ENCODE results near the gene PIM1. TPM values are rescaled to one million over a fixed set of nuclear protein-coding genes. Genes with fewer than 3 reads are reported as not detected.
"Not testable (repeated sequence)": the region's sequence is repeated elsewhere in the genome, so short reads cannot be mapped to it uniquely, and the experiment has no call there.

Gene PIM1
- polyA plus RNA-seq, 1 donor from 2014 or later, result 31.1 TPM

- Mint-ChIP-seq H3K4me1 (peaks cover 14 to 18% (median 15%) of the 10 kb centered on the region in 3 donors), H3K4me3 (no peak overlapping the region), H3K27ac (no peak overlapping the region)
Observed at GRCh38 chr6:37187321-37188022, 17.5 kb downstream of the PIM1 start.

GRCh38 chr6:37188962-37189510, 19.1 kb downstream of the PIM1 start:
- Mint-ChIP-seq H3K4me1 (peaks cover 6 to 10% (median 7%) of the 10 kb centered on the region in 3 donors), H3K27me3 (no peaks in the 10 kb centered on the region), H3K9me3 (no peaks in the 10 kb centered on the region), H3K27ac (no peak overlapping the region), H3K4me3 (no peak overlapping the region), H3K36me3 (no peaks in the 10 kb centered on the region)

More at GRCh38 chr6:37187321-37188022, 17.5 kb downstream of the PIM1 start:
- Mint-ChIP-seq H3K27me3 (no peaks in the 10 kb centered on the region), H3K9me3 (no peaks in the 10 kb centered on the region), H3K36me3 (no peaks in the 10 kb centered on the region)

GRCh38 chr6:37190159-37190535, 20.2 kb downstream of the PIM1 start:
- peak overlapping the region in 1 of 3 donors; percentile 59 for H3K27ac Mint-ChIP-seq
- peaks cover 4 to 10% (median 7%) of the 10 kb centered on the region in 3 donors for H3K4me1 Mint-ChIP-seq
- H3K9me3 Mint-ChIP-seq, result no peaks in the 10 kb centered on the region
- no peak overlapping the region for H3K4me3 Mint-ChIP-seq
- H3K36me3 Mint-ChIP-seq, result no peaks in the 10 kb centered on the region
- H3K27me3 Mint-ChIP-seq, result no peaks in the 10 kb centered on the region

DNA sequence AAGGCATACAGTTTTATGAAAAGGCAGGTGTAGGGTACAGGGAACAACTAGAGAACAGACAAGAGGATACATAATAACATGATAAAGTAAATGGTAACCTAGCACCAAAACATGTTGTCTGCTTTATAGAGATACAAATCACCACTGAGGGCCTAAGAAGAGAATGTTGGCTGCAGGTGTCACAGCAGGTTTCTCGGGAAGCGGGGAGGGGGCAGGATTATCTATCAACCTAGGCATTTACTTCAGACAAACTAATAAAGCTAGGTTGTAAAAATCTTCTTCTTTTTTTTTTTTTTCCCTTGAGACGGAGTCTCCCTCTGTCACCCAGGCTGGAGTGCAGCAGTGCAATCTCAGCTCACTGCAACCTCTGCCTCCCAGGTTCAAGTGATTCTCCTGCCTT, 22.7 kb downstream of the PIM1 start:
- Mint-ChIP-seq H3K36me3 (no peaks in the 10 kb centered on the region), H3K9me3 (no peaks in the 10 kb centered on the region)

DNA sequence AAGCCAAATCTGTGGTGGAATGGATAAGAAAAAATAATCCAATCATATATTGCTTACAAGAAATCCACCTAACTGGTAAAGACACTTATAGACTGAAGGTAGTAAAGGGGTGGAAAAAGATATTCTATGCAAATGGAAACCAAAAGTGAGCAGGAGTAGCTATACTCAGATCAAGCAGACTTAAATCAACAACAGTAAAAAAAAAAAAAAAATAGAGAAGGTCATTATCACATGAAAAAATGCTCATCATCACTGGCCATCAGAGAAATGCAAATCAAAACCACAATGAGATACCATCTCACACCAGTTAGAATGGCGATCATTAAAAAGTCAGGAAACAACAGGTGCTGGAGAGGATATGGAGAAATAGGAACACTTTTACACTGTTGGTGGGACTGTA, 24.9 kb downstream of the PIM1 start:
- H3K36me3 Mint-ChIP-seq, H3K27me3 Mint-ChIP-seq, H3K4me3 Mint-ChIP-seq, H3K9me3 Mint-ChIP-seq, H3K4me1 Mint-ChIP-seq, H3K27ac Mint-ChIP-seq: not testable (repeated sequence)

More for the DNA sequence above, 22.7 kb downstream of the PIM1 start:
- Mint-ChIP-seq H3K27ac (no peak overlapping the region), H3K4me3 (no peak overlapping the region), H3K4me1 (peaks cover 0 to 2% (median 2%) of the 10 kb centered on the region in 3 donors), H3K27me3 (no peaks in the 10 kb centered on the region)

- not testable (repeated sequence) for H3K27me3 Mint-ChIP-seq, H3K9me3 Mint-ChIP-seq, H3K27ac Mint-ChIP-seq, H3K36me3 Mint-ChIP-seq, H3K4me3 Mint-ChIP-seq, H3K4me1 Mint-ChIP-seq
Observed at GRCh38 chr6:37196451-37196850, 26.5 kb downstream of the PIM1 start.

- Mint-ChIP-seq H3K27me3 (no peaks in the 10 kb centered on the region), H3K27ac (no peak overlapping the region), H3K4me3 (no peak overlapping the region), H3K36me3 (no peaks in the 10 kb centered on the region), H3K4me1 (peaks cover 0 to 7% (median 2%) of the 10 kb centered on the region in 3 donors), H3K9me3 (no peaks in the 10 kb centered on the region)
Observed at GRCh38 chr6:37200085-37200484, 30.1 kb downstream of the PIM1 start.

- Mint-ChIP-seq H3K9me3 (no peaks in the 10 kb centered on the region), H3K4me1 (peaks cover 0 to 7% (median 2%) of the 10 kb centered on the region in 3 donors), H3K4me3 (no peak overlapping the region), H3K27me3 (no peaks in the 10 kb centered on the region), H3K36me3 (no peaks in the 10 kb centered on the region), H3K27ac (no peak overlapping the region)
Observed at GRCh38 chr6:37201726-37202125, 31.8 kb downstream of the PIM1 start.

DNA sequence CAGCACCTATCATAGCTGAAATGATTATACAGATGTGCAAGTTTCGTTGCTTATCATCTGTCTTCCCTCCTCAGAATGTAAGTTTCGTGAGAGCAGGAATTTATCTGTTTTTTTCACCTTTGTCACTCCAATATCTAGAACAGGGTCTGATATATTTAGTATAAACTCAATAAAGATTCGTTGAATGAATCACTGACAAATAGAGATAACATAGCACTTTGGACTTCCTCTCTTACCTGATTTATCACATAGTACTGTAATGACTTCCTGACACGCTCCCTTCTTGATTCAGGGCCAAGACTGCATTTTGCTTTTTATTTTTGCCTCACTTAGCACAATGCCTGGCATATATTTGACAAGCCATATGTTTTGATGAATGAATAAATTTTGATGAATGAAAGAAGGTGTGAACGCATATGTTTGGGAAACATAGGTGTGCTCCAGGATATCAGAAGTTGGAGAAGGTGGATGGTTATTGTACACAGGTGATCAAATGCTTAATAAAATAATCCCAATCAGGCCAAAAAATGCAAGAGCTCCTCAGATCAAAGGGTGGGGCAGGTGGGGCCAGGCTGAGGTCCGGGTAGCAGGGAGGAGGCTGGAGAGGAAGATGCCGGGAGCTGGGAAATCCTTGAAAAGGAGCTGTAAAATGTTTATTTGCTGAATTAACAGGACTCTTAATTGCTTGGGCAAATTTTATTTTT, 33.0 kb downstream of the PIM1 start:
- Mint-ChIP-seq H3K9me3 (no peaks in the 10 kb centered on the region), H3K27me3 (no peaks in the 10 kb centered on the region), H3K36me3 (no peaks in the 10 kb centered on the region), H3K4me1 (peaks cover under 1 to 7% (median 3%) of the 10 kb centered on the region in 3 donors), H3K27ac (peak overlapping the region in 1 of 3 donors; percentile 12), H3K4me3 (no peak overlapping the region)

DNA sequence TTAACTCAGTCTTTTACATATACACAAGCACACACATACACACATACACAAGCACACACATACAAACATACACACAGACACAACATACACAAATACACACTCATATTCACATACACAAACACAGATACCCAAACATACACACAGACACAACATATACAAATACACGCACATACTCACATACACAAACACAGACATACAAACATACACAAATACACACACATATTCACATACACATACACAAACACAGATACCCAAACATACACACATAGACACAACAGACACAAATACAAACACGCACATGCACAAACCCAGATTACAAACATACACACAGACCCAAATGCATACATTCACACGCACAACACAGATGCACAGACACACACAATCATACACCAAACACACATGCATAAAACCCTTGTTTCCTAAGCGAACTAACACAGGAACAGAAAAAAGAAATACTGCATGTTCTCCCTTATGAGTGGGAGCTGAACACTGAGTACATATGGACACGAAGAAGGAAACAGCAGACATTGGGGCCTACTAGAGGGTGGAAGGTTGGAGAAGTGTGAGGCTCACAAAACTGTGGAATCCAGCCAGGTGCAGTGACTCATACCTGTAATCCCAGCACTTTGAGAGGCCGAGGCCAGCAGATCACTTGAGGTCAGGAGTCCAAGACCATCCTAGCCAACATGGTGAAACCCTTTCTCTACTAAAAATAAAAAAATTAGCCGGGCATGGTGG, 34.2 kb downstream of the PIM1 start:
- Mint-ChIP-seq H3K4me1 (peaks cover 4 to 7% (median 6%) of the 10 kb centered on the region in 3 donors), H3K36me3 (no peaks in the 10 kb centered on the region), H3K27ac (no peak overlapping the region), H3K9me3 (no peaks in the 10 kb centered on the region), H3K4me3 (no peak overlapping the region), H3K27me3 (no peaks in the 10 kb centered on the region)

GRCh38 chr6:37205175-37205996, 35.4 kb downstream of the PIM1 start:
- Mint-ChIP-seq H3K27ac (no peak overlapping the region), H3K36me3 (no peaks in the 10 kb centered on the region), H3K9me3 (no peaks in the 10 kb centered on the region), H3K4me1 (peaks cover 4 to 9% (median 6%) of the 10 kb centered on the region in 3 donors), H3K4me3 (no peak overlapping the region), H3K27me3 (peaks cover 1% of the 10 kb centered on the region)

DNA sequence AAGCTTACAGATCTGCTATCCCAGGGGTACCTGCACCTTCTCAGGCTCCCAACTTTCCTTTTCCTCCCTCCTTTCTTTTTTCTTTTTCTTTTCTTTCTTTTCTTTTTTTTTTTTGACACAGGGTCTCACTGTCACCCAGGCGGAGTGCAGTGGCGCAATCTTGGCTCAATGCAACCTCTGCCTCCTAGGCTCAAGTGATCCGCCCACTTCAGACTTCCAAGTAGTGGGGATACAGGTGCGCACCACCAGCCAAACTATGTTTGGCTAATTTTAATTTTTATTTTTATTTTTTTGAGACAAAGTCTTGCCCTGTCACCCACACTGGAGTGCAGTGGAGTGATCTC, 36.0 kb downstream of the PIM1 start:
- H3K4me1 Mint-ChIP-seq, result peaks cover 4 to 12% (median 6%) of the 10 kb centered on the region in 3 donors
- H3K27me3 Mint-ChIP-seq, result peaks cover 1% of the 10 kb centered on the region
- no peak overlapping the region for H3K4me3 Mint-ChIP-seq
- H3K27ac Mint-ChIP-seq, result no peak overlapping the region
- no peaks in the 10 kb centered on the region for H3K9me3 Mint-ChIP-seq
- no peaks in the 10 kb centered on the region for H3K36me3 Mint-ChIP-seq

DNA sequence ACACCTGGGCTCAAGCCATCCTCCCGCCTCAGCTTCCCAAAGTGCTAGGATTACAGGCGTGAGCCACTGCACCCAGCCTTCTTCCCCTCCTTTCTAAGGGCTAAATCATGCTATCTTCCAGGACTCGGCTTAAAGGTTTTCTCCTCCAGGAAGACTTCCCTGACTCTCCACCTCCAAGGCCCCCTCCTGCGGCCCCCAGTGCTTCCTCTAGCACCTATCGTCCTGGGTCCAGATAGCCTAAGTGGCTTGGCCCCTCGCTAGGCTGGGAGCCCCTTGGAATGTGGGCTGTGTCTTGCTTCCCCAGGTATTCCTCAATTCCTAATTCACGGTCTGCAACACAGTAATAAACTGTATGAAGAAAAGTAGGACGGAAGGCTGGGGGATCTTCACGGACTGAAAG, 36.7 kb downstream of the PIM1 start:
- H3K27me3 Mint-ChIP-seq, result peaks cover 1% of the 10 kb centered on the region
- no peaks in the 10 kb centered on the region for H3K9me3 Mint-ChIP-seq
- no peaks in the 10 kb centered on the region for H3K36me3 Mint-ChIP-seq
- no peak overlapping the region for H3K4me3 Mint-ChIP-seq
- H3K27ac Mint-ChIP-seq, result peak overlapping the region in 1 of 3 donors; percentile 25
- peaks cover 4 to 12% (median 6%) of the 10 kb centered on the region in 3 donors for H3K4me1 Mint-ChIP-seq

DNA sequence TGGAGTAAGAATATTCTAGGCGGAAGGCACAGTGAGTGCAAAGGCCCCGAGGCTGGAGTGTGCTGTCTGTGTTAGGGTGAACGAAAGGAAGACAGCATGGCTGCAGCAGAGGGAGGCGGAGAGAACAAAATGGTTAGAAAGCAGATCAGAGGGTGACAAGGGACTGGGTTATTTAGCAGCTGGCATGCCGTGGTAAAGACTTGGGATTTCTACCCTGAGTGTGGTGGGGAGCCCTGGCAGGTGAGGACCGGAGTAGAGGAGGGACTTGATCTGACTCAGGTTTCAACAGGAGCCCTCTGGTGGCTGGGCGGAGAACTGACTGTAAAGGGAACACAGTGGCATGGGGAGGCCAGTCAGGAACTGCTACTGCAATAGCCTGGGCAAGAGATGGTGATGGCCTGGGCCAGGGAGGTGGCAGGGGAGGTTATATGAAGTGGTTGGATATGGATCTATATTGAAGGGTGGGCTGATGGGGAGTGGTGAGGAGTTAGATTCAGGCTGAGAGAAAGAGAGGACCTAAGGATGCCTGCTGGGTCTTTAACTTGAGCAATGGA, 38.0 kb downstream of the PIM1 start:
- Mint-ChIP-seq H3K4me3 (no peak overlapping the region), H3K4me1 (peaks cover 4 to 7% (median 5%) of the 10 kb centered on the region in 3 donors), H3K36me3 (no peaks in the 10 kb centered on the region), H3K9me3 (no peaks in the 10 kb centered on the region), H3K27me3 (peaks cover 1% of the 10 kb centered on the region), H3K27ac (peak overlapping the region in 1 of 3 donors; percentile 31)
